Forelimb muscle (tissue), 1 donor: Measurements from ENCODE around the gene L3MBTL3. TPM values are rescaled to one million over a fixed set of nuclear protein-coding genes. Genes with fewer than 3 reads are reported as not detected.
"Not testable (repeated sequence)": the region's sequence is repeated elsewhere in the genome, so short reads cannot be mapped to it uniquely, and the experiment has no call there.

ENCODE experiments used
- DNase-seq: peaks from one replicate; pipeline ENCODE4 v3.0.0-alpha.2; 2013; ENCODE audit warnings: low read depth
- polyA plus RNA-seq: library from polyadenylated mRNA; unstranded; fragments of 120-200 nt; gene quantifications from one replicate; pipeline ENCODE4 v1.2.1, GENCODE V29; 2013; ENCODE audit not compliant: insufficient read length

The L3MBTL3 gene
- polyA plus RNA-seq, 1 donor = 5.1 TPM

DNA sequence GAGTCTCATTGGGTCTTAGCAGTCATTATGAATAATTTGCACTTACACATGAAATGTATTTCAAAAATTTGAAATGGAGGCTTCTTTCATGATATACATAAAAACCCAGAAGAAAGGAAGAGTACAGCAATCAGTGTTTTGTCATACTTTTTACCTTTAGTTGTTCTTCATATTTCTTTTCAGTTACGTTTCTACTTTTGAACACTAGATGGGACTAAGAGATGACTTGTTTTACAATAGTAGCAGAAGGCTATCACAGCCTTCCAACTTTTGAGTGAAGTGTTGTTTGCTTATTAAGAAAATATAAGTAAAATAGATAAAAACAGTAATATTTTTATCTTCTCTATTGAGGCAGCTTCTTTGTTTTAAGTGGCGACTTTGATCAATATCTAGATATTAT is 58.1 kb downstream of the L3MBTL3 start:
- no peak for DNase-seq

DNA sequence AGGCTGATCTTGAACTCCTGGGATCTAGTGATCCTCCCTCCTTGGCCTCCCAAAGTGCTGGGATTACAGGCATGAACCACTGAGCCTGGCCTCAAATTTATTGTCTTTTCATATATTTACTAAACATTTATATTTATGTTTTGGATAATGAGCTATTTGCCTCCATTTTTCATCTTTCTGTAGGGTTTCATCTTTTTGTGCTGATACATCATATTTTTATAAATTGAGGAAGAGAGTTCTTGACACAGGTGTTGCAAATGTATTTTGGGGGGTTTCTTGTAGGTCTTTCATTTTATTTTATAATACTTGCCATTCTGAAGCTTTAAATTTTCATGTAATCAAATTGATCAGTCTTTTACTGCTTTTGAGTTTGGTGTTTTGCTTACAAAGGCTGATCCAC is 72.4 kb downstream of the L3MBTL3 start:
- no peak for DNase-seq

DNA sequence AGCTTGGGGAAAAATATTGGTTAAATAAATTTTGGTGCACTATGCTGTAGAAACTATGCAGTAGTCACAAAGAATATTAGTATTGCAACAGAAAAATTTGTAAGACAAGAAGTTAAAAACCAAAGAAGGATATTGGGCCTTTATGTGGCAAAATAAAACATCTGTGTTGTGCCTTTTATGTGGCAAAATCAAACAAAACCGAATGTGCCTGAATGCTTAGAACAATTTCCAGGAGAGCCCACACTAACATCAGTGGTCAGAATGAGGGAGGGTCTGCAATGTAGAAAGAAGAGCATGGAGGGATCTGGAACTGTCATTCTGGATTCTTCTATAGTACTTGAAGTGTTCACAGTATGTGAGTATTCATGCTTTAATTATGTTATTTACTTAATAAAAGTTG is 75.2 kb downstream of the L3MBTL3 start:
- no peak for DNase-seq

DNA sequence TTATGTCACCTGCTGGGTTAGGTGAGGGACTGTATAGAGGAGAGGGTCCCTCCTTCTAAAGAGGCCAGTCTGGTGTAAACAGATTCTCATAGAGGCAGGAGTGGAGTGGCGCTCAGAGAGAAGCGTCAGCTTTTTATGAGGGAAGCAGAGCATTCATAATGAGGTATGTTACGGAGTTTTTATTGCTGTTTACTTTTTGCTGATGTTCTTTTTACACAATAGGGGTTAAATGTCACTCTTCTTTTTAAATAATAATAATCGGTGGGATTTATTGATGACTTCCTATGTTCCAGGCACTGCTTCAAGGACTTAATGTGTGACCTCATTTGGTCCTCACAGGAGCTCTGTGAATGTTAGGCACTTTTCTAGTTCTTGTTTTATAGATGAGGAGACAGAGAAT is 79.9 kb downstream of the L3MBTL3 start:
- no peak for DNase-seq

DNA sequence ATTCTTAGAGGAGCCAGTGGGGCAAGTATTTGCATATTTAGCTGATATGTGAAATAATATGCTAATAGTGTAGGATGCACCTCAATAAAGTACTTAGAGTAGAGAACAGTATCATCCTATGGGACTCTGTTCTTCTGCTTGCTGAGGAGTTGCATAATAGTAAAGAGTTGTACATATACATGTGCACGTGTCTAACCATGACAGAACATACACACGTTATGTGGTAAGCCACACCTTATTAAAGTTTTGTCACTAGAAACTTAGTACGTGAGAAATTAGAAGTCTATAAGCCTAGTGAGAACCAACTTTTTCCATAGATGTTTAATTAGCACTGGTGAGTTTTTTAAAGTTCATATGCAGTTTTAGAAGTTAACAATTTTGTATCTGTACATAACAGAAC is 80.7 kb downstream of the L3MBTL3 start:
- DNase-seq = no peak

DNA sequence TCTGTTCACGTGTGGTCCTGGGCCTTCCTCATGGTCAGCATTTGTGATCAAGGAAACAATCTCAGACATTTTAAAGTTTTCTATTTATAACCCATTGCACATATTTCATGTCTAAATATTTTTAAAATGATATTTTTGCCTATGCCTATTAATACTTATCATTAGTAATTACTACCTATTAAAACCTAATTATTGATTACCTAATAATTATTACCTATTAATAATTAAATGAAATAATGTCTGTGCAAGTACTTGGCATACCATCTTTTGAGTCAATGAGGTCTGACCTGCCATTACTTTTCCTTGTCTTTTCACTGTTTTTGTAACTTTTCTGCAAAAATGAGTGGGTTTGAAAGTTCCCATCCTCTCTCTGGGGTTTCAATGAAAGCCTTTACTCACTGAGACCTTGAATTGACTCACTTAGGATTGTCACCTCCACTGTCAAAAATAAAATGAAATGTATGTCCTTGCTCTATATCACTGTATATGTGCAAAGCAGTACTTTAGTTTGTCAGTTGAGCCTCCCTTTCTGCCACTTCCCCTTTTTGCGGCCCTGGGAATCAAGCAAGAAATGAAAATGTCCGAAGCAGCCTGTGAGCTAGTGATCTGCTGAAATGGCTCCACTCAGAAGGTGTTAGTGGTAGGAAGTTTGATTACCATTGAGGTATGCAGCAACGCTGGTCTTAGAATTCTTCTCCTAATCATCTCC is 87.8 kb downstream of the L3MBTL3 start:
- no peak for DNase-seq

DNA sequence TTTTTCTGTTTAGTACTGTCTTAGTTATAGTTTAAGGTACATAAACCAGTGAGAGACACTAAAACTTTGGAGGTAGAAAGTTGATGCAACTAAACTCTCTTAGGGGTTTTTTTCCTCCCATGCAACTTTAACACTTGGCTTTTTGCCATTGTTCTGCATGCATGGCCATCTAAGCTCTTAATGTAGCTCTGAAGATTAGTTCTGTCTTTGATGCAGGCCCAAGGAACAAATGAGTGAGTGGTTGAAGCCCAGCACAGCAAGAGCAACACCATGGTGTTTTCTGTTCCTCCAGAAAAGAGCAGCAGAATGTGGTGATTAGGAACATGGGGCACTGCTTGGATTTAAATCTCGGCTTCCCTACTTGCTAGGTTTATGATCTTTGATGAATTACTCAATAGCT is 89.3 kb downstream of the L3MBTL3 start:
- no peak for DNase-seq

DNA sequence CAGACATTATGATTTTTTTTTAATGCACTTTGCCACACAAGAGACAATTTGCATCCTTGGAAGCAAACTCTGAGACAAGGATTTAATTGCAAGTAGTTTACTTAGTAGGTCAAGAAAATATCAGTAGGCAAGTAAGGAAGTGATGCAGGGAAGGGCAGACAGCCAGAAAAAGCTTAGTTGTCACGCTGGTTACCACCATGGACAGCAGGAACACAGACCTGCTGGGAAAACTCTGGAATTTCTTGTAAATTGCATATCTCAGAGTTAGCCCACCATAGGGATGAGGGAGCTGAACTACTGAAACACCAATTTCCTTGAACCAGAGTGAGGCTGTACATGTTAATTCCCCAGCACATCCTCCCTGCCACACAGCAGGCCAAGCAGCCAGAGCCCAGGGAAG is 92.7 kb downstream of the L3MBTL3 start:
- DNase-seq = no peak

DNA sequence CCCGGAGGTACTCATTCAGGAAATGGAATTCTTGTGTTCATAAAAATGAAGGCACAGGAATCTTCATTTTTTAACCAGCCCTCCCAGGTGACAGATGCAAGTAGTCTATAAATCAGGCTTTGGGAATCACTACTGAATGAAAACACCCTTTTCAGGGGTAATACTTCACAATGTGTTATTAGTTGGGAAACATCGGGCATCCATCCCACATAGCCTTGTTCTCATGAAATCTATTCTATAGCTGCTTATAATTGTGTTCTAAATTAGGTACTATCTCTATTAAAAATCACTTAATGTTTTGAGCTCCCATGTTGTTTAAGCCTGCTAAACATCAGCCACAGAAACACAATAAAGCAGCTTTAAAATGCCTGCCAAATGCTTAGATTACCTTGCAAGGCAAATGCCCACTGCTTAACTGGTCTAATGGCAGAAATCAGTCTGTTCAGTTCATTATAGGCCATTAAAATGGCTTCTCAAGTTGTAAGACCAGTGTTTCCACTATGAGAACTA is 94.9 kb downstream of the L3MBTL3 start:
- DNase-seq = no peak

DNA sequence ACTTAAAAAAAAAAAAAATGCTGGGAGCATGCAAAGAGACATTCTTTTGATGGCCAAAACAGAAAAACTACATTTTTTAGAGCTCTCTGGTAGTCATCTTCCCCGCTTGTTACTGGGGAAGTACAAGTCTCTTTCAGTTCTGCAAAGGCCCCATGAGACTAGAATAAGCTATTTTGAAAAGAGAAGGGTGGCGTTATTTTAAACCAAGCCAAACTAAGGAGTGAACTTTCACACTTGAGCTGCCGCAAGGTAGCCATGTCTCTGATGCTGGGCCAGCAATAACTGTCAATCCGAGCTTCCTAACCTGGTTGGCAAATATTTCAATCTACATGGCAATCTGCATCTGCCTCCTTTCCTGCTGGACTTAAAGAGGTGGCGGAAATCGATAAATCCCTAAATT is 96.7 kb downstream of the L3MBTL3 start:
- no peak for DNase-seq

DNA sequence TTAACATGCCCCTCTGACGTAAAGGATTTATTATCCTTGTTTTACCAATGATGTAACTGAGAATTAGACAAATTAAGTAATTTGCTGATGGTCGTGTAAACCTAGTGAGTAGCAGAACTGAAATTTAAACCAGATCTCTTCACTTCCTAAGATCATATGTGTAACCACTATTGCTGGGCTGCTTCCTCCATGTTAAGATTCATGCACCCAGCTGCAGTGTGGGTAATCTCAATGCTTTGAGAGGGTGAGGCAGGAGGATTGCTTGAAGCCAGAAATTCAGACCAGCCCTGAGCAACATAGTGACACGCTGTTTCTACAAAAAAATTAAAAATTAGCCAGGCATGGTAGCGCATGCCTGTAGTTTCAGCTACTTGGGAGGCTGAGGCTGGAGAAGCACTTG is 97.9 kb downstream of the L3MBTL3 start:
- no peak for DNase-seq

DNA sequence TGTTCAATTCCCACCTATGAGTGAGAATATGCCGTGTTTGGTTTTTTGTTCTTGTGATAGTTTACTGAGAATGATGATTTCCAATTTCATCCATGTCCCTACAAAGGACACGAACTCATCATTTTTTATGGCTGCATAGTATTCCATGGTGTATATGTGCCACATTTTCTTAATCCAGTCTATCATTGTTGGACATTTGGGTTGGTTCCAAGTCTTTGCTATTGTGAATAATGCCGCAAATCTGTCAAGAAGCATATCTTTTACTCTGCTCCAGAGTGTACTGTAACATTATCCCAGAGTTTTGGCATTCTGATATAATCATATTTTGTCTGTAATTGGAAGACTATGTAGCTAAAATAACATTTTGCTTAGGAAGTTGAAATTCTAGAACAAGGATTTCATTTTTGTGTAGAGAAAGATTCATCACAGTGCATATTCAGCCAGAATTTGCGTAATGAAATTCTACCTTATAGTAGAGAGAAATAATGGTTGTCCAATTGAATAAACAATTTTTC is 98.9 kb downstream of the L3MBTL3 start:
- DNase-seq = not testable (repeated sequence)

DNA sequence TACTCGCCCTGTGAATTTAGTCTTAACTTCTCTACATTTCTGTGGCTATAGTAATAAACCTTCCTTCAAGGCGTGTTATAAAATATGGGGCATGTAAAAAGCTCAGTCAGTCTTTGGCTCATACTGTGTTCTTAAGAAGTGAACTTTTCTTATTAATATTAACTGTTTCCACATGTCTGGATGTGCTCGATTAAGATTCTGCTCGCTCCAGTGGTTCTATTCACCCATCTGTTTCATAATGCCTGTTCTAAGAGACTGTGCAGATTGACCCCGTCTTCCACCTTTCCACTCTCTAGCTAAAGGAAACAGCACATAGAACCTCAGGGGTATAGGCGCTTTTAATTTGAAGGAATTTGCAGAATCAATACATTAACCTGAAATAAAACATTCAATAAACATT is 99.9 kb downstream of the L3MBTL3 start:
- no peak for DNase-seq

DNA sequence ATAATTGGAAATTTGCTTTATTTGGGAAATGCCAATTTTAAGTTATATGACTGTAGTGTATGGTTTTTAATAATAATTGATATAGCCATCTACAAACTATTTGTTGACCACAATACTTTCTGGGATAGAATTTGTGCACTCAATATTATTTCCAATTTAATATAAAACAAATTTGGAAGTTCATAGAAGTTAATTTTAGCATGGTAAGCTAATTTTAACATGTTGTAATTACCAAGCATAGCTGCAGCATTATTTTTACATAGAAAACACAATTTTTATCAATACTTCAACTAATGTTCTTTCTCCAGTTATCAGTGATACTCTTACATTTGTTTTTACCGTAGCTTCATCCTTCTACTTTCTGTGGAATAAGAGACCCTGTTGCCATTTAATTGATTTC is 100.8 kb downstream of the L3MBTL3 start:
- no peak for DNase-seq

DNA sequence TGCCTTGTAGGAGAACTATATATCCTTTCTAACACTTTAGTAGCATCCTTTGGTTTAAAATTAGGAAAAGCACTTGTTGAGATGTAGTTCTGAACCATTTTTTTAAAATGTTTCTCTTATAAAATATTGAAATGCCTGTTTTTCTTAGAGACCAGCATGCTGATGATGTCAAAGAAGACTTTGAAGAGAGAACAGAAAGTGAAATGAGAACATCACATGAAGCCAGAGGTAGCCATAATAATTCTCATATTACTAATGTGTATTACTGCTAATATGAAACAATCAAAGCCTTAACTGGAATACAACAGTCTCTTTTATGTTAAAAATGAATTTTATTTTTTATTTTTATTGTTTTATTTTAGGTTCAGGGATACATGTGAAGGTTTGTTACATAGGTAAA is 102.3 kb downstream of the L3MBTL3 start:
- no peak for DNase-seq

DNA sequence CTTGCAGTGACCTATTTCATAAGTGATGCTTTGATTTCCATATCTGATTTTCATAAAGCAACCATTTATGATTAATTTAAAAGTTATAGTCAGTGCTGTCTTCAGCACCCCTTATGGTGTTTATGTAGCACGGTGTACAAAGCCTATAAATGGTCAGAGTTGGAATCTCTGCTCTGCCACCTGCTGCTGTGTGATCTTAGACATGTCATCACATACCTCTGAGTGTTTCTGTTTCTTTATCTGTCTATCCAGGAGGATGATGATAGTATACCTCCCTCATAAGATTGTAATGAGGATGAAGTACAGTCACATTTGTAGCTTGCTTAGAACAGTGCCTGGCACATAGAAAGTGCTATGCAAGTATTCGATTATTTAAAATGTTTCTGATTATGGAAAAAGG is 103.9 kb downstream of the L3MBTL3 start:
- no peak for DNase-seq

DNA sequence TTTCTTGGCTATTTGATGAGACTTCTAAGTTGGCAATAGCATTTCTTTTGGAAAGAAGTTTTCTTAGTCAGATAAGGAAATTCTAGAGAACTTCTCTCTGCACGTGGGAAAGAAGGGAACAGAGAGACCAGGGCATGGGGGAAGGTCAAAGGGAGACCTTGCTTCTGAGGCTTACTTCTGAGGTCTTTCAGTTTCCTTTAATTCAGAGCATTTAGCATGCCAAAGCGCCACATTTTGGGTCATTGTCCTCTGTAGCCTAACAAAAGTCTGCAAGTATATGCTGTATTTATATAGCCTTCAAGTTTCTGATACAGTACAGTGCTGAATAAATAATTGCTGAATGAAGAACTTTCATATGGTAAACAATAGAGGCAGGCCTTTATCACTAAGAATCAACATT is 108.8 kb downstream of the L3MBTL3 start:
- DNase-seq = no peak

DNA sequence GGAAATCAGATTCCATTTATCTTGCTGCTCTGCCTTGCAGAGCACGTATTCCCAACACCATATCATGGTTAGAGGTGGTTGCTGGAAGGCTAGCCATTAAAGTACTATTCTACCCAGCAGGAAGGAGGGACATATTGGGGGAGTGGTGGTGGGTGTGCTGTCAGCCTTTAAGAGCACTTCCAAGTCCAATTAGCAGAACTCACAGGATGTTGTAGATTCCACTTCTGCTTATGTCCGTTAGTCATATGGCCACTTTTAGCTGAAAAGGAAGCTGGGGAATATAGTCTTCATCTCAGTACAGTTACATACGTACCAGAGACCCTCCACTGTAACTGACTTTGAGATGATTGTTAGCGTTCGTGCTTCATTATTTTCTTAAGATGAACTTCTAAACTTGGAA is 109.9 kb downstream of the L3MBTL3 start:
- no peak for DNase-seq

DNA sequence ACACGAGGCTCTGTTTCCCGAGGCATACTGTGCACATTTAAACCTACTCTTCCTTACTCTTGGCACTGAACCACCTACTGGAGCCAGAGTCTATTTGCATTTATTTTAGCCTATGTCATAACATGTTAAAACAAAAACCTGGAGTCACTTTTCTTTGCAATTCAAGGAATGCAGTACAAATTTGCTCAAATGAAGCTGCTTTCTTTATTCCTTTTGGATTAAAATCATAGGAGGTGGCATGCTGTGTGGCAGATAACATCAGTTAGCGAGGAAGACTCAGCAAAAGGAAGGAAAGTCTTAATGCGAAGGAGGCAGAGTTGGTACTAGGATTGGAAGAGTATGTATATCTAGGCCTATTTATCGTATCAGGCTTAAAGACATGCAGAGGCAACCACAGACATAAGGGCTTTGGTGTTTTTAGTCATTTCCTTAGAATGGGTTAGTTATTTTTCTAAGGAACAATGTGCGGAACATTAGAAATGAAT is 111.4 kb downstream of the L3MBTL3 start:
- no peak for DNase-seq

DNA sequence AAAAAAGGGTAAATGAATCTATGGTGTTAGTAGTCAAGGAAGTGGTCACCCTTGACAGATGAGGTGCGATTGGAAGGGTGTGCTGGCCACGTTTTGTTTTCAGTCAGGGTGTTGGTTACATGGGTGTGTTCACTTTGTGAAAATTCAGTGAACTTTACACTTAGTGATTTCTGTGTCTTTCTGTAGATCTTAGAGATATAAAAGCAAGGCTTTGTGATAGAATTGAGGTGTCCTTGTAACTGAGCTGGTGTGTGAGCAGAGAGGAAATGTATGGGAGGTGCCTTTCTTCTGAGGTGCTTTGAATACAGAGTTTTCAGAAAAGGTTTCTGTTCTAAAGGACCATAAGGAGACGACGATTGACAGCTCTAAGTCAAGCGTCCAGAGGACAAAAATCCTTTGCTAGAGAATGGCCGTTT is 113.9 kb downstream of the L3MBTL3 start:
- DNase-seq = no peak

DNA sequence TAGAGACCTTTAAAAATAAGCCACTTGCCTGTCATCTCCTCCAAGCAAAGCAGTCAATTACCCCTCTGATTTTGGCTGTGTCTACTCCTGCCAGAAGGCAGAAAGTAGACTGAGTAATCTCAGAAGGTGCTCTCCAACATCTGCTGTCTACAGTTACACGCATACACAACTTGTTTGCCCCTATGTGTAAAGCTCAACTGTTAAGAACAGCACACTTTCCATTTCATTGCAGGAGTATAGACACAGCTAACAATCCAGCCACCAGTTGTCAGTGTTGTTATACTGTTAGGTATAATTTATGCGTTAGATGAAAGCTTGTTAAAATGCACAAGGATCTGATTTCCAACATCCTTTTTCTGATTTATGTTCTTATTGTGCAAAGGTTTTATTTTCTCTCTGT is 116.2 kb downstream of the L3MBTL3 start:
- no peak for DNase-seq

DNA sequence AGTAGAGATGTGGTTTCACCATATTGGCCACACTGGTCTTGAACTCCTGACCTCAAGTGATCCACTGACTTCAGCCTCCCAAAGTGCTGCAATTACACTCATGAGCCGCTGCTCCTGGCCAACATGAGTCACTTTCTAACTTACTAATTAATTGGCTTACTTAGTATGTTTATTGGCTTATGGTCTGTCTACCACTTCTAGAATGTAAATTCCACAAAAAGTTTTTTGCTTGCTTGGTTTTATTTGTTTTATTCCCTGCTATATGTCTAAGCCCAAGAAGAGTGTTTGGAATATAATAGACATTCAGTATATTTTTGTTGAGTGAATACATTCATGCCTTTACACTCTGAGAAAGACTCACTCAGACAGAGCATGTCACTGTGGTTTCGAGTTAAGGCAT is 118.4 kb downstream of the L3MBTL3 start:
- no peak for DNase-seq

DNA sequence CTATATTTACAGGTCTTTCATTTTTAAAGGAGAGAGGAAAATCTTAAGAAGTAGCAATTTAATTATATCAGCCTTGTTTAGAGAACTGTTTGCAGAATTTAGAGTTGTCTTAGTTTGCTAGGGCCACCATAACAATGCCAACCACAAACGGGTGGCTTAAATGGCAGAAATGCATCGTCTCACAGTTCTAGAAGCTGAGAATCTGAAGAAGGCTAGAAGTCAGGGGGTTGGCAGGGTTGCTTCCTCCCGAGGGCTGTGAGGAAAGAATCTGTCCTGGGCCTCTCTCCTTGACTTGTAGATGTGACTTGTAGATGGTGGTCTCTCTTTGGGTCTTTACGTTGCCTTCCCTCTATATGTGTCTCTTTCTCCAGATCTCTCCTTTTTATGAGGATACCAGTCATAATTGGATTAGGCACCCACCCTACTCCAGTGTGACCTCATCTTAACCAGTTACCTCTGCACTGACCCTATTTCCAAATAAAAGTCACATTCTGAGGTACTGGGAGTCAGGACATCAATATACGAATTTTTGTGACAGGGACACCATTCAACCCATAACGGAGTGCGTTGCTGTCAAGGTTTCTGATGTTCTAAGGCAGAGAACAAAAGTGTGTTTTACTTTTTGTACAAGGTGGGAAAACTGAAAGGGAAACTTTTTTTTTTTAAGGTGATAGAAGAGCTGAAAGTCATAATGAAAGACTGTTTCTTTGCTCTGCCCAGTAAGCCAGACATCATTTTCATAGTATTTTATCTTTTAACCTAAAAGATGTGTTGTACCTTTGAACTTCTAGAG is 119.9 kb downstream of the L3MBTL3 start:
- DNase-seq = no peak
